Common myeloid progenitor, CD34-positive (primary cell): ENCODE data around the gene PINK1.

Source experiments
- CTCF ChIA-PET: fragments of 350-600 bp; sonication (Branson Sonifier 250); formaldehyde crosslinking; loops from one replicate; lab custom pipeline; 2021; ENCODE audit warnings: antibody characterized with exemption; lab: Charles Lee
- POLR2A ChIA-PET: fragments of 350-600 bp; sonication (Branson Sonifier 250); formaldehyde crosslinking; loops from one replicate; lab custom pipeline; 2021; ENCODE audit warnings: antibody characterized with exemption; lab: Charles Lee
- DNase-seq, 3 donors: peaks; one replicate each; pipeline versions ENCODE4 v3.0.0 to v3.0.0-alpha.2; 2013
- H3K27ac ChIP-seq, 2 experiments: 1 replicate in 1 of 2; 2 replicates in 1 of 2; pipeline ENCODE4 v1.7.0; 2013; ENCODE audit warnings: inconsistent platforms in 2 of 2, low read length in 2 of 2, mild to moderate bottlenecking in 2 of 2, low read depth in 1 of 2, moderate library complexity in 1 of 2; ENCODE audit not compliant: severe bottlenecking in 2 of 2, insufficient read depth in 1 of 2, poor library complexity in 1 of 2
- H3K27me3 ChIP-seq, 5 experiments: replicated peaks in 2 of 5; 1 replicate in 3 of 5; 2 replicates in 2 of 5; pipeline versions ENCODE4 v1.6.1 to v1.7.0; 2013; ENCODE audit warnings: low read length in 4 of 5, mild to moderate bottlenecking in 2 of 5, moderate library complexity in 2 of 5, inconsistent platforms in 1 of 5; ENCODE audit not compliant: insufficient read depth in 5 of 5, control insufficient read depth in 4 of 5
- H3K36me3 ChIP-seq, 4 experiments: 1 replicate in 2 of 4; 2 replicates in 2 of 4; pipeline versions ENCODE4 v1.6.1 to v1.7.0; 2013; ENCODE audit warnings: low read length in 3 of 4, control low read depth in 1 of 4, mild to moderate bottlenecking in 1 of 4; ENCODE audit not compliant: control insufficient read depth in 4 of 4, insufficient read depth in 4 of 4
- H3K4me1 ChIP-seq, 4 experiments: 1 replicate in 3 of 4; 2 replicates in 1 of 4; pipeline versions ENCODE4 v1.6.1 to v1.7.1; 2013; ENCODE audit warnings: low read length in 3 of 4, mild to moderate bottlenecking in 3 of 4, control low read depth in 1 of 4, inconsistent platforms in 1 of 4, moderate library complexity in 1 of 4; ENCODE audit not compliant: control insufficient read depth in 4 of 4, insufficient read depth in 4 of 4; ENCODE audit errors: control extremely low read depth in 1 of 4
- H3K4me3 ChIP-seq, 7 experiments: 1 replicate in 4 of 7; 2 replicates in 3 of 7; pipeline versions ENCODE4 v1.5.1 to v1.7.0; 2013; ENCODE audit warnings: mild to moderate bottlenecking in 7 of 7, low read length in 6 of 7, moderate library complexity in 6 of 7, inconsistent platforms in 2 of 7, low read depth in 2 of 7, control low read depth in 1 of 7; ENCODE audit not compliant: insufficient read depth in 4 of 7, control insufficient read depth in 1 of 7; ENCODE audit errors: extremely low read depth in 1 of 7
- H3K9me3 ChIP-seq, 5 experiments: 1 replicate in 4 of 5; 2 replicates in 1 of 5; pipeline versions ENCODE4 v1.6.1 to v1.7.1; 2013; ENCODE audit warnings: low read length in 4 of 5, mild to moderate bottlenecking in 2 of 5, inconsistent platforms in 1 of 5, low read depth in 1 of 5, moderate library complexity in 1 of 5; ENCODE audit not compliant: control insufficient read depth in 4 of 5, insufficient read depth in 2 of 5; ENCODE audit errors: control extremely low read depth in 1 of 5
- WGBS: methylation state at CpG from one replicate; pipeline ENCODE4 v1.1.5; 2013; ENCODE audit not compliant: insufficient coverage; 5-methylcytosine and 5-hydroxymethylcytosine counted together

The PINK1 gene

GRCh38 chr1:20640183-20640597, 6.9 kb downstream of the PINK1 start:
- H3K27ac ChIP-seq = no peak overlapping the region
- POLR2A ChIA-PET = no interaction called here
- no peak overlapping the region for H3K4me3 ChIP-seq
- CTCF ChIA-PET = interaction anchor here (0.6 to 5.8 kb wide), 8 partner anchors 10 to 117 kb away, joined by 3 to 44 read pairs (median 7); no protein-coding TSS in a partner anchor
- DNase-seq = peak; percentile 73 to 86 (median 80)
- no peaks in the 10 kb centered on the region for H3K9me3 ChIP-seq
- 56% methylated on average over 3 of the region's 6 CpGs for WGBS
- H3K36me3 ChIP-seq = peaks cover 5 to 63% (median 30%) of the 10 kb centered on the region in 4 experiments
- H3K27me3 ChIP-seq = no peaks in the 10 kb centered on the region
- H3K4me1 ChIP-seq = no peaks in the 10 kb centered on the region

- H3K36me3 ChIP-seq = peaks cover 8 to 71% (median 32%) of the 10 kb centered on the region in 4 experiments
- POLR2A ChIA-PET = no interaction called here
- 98% methylated on average over 10 of the region's 10 CpGs for WGBS
Observed at GRCh38 chr1:20641975-20642374, 8.7 kb downstream of the PINK1 start.

GRCh38 chr1:20643080-20643479, 9.8 kb downstream of the PINK1 start:
- DNase-seq = no peak
- WGBS = 98% methylated on average over 4 of the region's 6 CpGs
- Histone ChIP-seq H3K4me3 (no peak overlapping the region), H3K27me3 (no peaks in the 10 kb centered on the region), H3K36me3 (peaks cover 8 to 66% (median 27%) of the 10 kb centered on the region in 4 experiments), H3K27ac (no peak overlapping the region), H3K9me3 (no peaks in the 10 kb centered on the region), H3K4me1 (no peaks in the 10 kb centered on the region)
- CTCF ChIA-PET = interaction anchor here (1.6 to 5.6 kb wide), 2 partner anchors 9 to 68 kb away, joined by 4 to 44 read pairs; no protein-coding TSS in a partner anchor
- POLR2A ChIA-PET = no interaction called here

More at GRCh38 chr1:20641975-20642374, 8.7 kb downstream of the PINK1 start:
- DNase-seq = no peak
- H3K27me3 ChIP-seq = no peaks in the 10 kb centered on the region
- CTCF ChIA-PET = interaction anchor here (0.6 to 5.8 kb wide), 6 partner anchors 8 to 119 kb away, joined by 3 to 44 read pairs (median 6); no protein-coding TSS in a partner anchor
- no peak overlapping the region for H3K27ac ChIP-seq
- no peaks in the 10 kb centered on the region for H3K4me1 ChIP-seq
- H3K4me3 ChIP-seq = no peak overlapping the region
- no peaks in the 10 kb centered on the region for H3K9me3 ChIP-seq

GRCh38 chr1:20644416-20644815, 11.2 kb downstream of the PINK1 start:
- no peaks in the 10 kb centered on the region for H3K9me3 ChIP-seq
- no peak overlapping the region for H3K27ac ChIP-seq
- ChIA-PET POLR2A (no interaction called here), CTCF (no interaction called here)
- H3K27me3 ChIP-seq = no peaks in the 10 kb centered on the region
- 98% methylated on average over 13 of the region's 13 CpGs for WGBS
- DNase-seq = no peak
- H3K36me3 ChIP-seq = peaks cover 12 to 66% (median 32%) of the 10 kb centered on the region in 4 experiments
- H3K4me1 ChIP-seq = no peaks in the 10 kb centered on the region
- no peak overlapping the region for H3K4me3 ChIP-seq

GRCh38 chr1:20645414-20645813, 12.2 kb downstream of the PINK1 start:
- ChIA-PET CTCF (interaction anchor here (1.1 to 1.7 kb wide), 2 partner anchors 11 to 123 kb away, joined by 5 read pairs; no protein-coding TSS in a partner anchor), POLR2A (no interaction called here)
- no peaks in the 10 kb centered on the region for H3K4me1 ChIP-seq
- no peak overlapping the region for H3K4me3 ChIP-seq
- WGBS = 91% methylated on average over 12 of the region's 14 CpGs
- no peaks in the 10 kb centered on the region for H3K9me3 ChIP-seq
- no peak for DNase-seq
- peaks cover 15 to 70% (median 33%) of the 10 kb centered on the region in 4 experiments for H3K36me3 ChIP-seq
- H3K27me3 ChIP-seq = no peaks in the 10 kb centered on the region
- no peak overlapping the region for H3K27ac ChIP-seq

GRCh38 chr1:20648438-20648837, 15.2 kb downstream of the PINK1 start:
- Histone ChIP-seq H3K9me3 (no peaks in the 10 kb centered on the region), H3K27ac (no peak overlapping the region), H3K4me3 (no peak overlapping the region), H3K4me1 (no peaks in the 10 kb centered on the region), H3K27me3 (no peaks in the 10 kb centered on the region), H3K36me3 (peaks cover 21 to 76% (median 49%) of the 10 kb centered on the region in 4 experiments)
- ChIA-PET POLR2A (interaction anchor here (0.6 kb wide), 1 partner anchor 125 kb away, joined by 3 read pairs; no protein-coding TSS in a partner anchor), CTCF (interaction anchor here (1.3 to 2.9 kb wide), 2 partner anchors 9 to 15 kb away, joined by 4 to 10 read pairs; partner anchors contain the start of gene PINK1)
- WGBS = 95% methylated on average over 11 of the region's 13 CpGs
- no peak for DNase-seq

- ChIA-PET POLR2A (no interaction called here), CTCF (interaction anchor here (1.3 to 2.9 kb wide), 4 partner anchors 8 to 16 kb away, joined by 4 to 10 read pairs (median 8); partner anchors contain the start of gene PINK1)
- 97% methylated on average over 15 of the region's 15 CpGs for whole genome bisulfite sequencing
- Histone ChIP-seq H3K4me1 (no peaks in the 10 kb centered on the region), H3K4me3 (no peak overlapping the region), H3K36me3 (peaks cover 23 to 78% (median 52%) of the 10 kb centered on the region in 4 experiments), H3K27me3 (no peaks in the 10 kb centered on the region), H3K27ac (no peak overlapping the region), H3K9me3 (no peaks in the 10 kb centered on the region)
- no peak for DNase-seq
Observed at GRCh38 chr1:20648946-20649345, 15.7 kb downstream of the PINK1 start.
